IMR-90 (cell line): ENCODE results near the gene TMEM14C. TPM values are rescaled to one million over a fixed set of nuclear protein-coding genes. Genes with fewer than 3 reads are reported as not detected.
"Not testable (repeated sequence)": the region's sequence is repeated elsewhere in the genome, so short reads cannot be mapped to it uniquely, and the experiment has no call there.

ENCODE experiments used
- ATAC-seq: fragments of 200-7000 bp; cut with Tn5 transposase; 2 replicates; pipeline ENCODE4 v1.9.1; 2020; ENCODE audit warnings: low read depth, mild to moderate bottlenecking, moderate library complexity
- BruUV-seq: library from RNA; stranded (reverse); fragments of 400-500 nt; replicated peaks from 2 replicates; lab custom pipeline; 2021; lab: Mats Ljungman, UMichigan
- CTCF ChIA-PET: fragments of 300-600 bp; formaldehyde crosslinking; extraction: SDS; loops from one replicate; lab custom pipeline; 2021; ENCODE audit warnings: antibody characterized with exemption; lab: Yijun Ruan, JAX
- POLR2A ChIA-PET: fragments of 300-600 bp; sonication (Branson Sonifier 250); formaldehyde crosslinking; loops from one replicate; lab custom pipeline; 2022; ENCODE audit warnings: antibody characterized with exemption; ENCODE audit not compliant: unreplicated experiment; lab: Charles Lee
- DNase-seq: peaks from one replicate; pipeline ENCODE4 v3.0.0; 2013
- H2AFZ ChIP-seq: replicated peaks from 2 replicates; pipeline ENCODE3; 2013; ENCODE audit warnings: low read length, mild to moderate bottlenecking; ENCODE audit not compliant: poor library complexity
- H2AK5ac ChIP-seq: 2 replicates; pipeline ENCODE4 v1.6.1; 2013; ENCODE audit warnings: low read depth, low read length, inconsistent platforms
- H2AK9ac ChIP-seq: replicated peaks from 2 replicates; pipeline ENCODE3; 2013; ENCODE audit warnings: mild to moderate bottlenecking, low read depth, low read length, moderate library complexity; ENCODE audit not compliant: poor library complexity
- H2BK120ac ChIP-seq: 2 replicates; pipeline ENCODE4 v1.6.1; 2013; ENCODE audit warnings: low read depth, low read length, inconsistent platforms
- H2BK15ac ChIP-seq: 3 replicates; pipeline ENCODE4 v1.6.1; 2013; ENCODE audit warnings: low read depth, low read length, inconsistent platforms
- H2BK20ac ChIP-seq: 2 replicates; pipeline ENCODE4 v1.6.1; 2013; ENCODE audit warnings: low read depth, mild to moderate bottlenecking, inconsistent platforms, low read length, moderate library complexity
- H2BK5ac ChIP-seq: 2 replicates; pipeline ENCODE4 v1.6.1; 2013; ENCODE audit warnings: mild to moderate bottlenecking, low read depth, low read length, inconsistent platforms; ENCODE audit not compliant: poor library complexity, severe bottlenecking
- H3K14ac ChIP-seq: replicated peaks from 2 replicates; pipeline ENCODE4 v1.6.1; 2013; ENCODE audit warnings: low read depth, low read length, inconsistent platforms
- H3K18ac ChIP-seq: 2 replicates; pipeline ENCODE4 v1.6.1; 2013; ENCODE audit warnings: low read depth, low read length, control low read depth
- H3K23ac ChIP-seq: 2 replicates; pipeline ENCODE4 v1.6.1; 2013; ENCODE audit warnings: low read depth, low read length, inconsistent platforms
- H3K27ac ChIP-seq: 2 replicates; pipeline ENCODE4 v1.5.1; 2013; ENCODE audit warnings: mild to moderate bottlenecking, control low read depth, low read length; ENCODE audit not compliant: insufficient read depth
- H3K27me3 ChIP-seq: 2 replicates; pipeline ENCODE4 v1.6.1; 2013; ENCODE audit warnings: low read length; ENCODE audit not compliant: control insufficient read depth, insufficient read depth
- H3K36me3 ChIP-seq: 2 replicates; pipeline ENCODE4 v1.6.1; 2013; ENCODE audit warnings: low read length, mixed read lengths; ENCODE audit not compliant: control insufficient read depth, insufficient read depth
- H3K4ac ChIP-seq: 2 replicates; pipeline ENCODE4 v1.6.1; 2013; ENCODE audit warnings: low read depth, low read length, inconsistent platforms
- H3K4me1 ChIP-seq: 2 replicates; pipeline ENCODE4 v1.6.1; 2013; ENCODE audit warnings: low read length, mixed read lengths; ENCODE audit not compliant: control insufficient read depth, insufficient read depth
- H3K4me2 ChIP-seq: 2 replicates; pipeline ENCODE4 v1.6.1; 2013; ENCODE audit warnings: low read depth, mild to moderate bottlenecking, control low read depth, low read length, moderate library complexity
- H3K4me3 ChIP-seq: 2 replicates; pipeline ENCODE4 v1.5.1; 2013; ENCODE audit warnings: low read depth, mild to moderate bottlenecking, control low read depth, low read length, moderate library complexity; ENCODE audit not compliant: insufficient read depth
- H3K56ac ChIP-seq: 2 replicates; pipeline ENCODE4 v1.6.1; 2013; ENCODE audit warnings: low read length, inconsistent platforms; ENCODE audit not compliant: insufficient read depth; ENCODE audit errors: extremely low read depth
- H3K79me1 ChIP-seq, 2 experiments: 2 replicates each; pipeline ENCODE4 v1.6.1; 2013; ENCODE audit warnings: low read length in 2 of 2, inconsistent platforms in 1 of 2, low read depth in 1 of 2
- H3K9ac ChIP-seq: 2 replicates; pipeline ENCODE4 v1.6.1; 2013; ENCODE audit warnings: low read depth, low read length, control low read depth
- H3K9me1 ChIP-seq: 2 replicates; pipeline ENCODE4 v1.6.1; 2013; ENCODE audit warnings: low read length, inconsistent platforms; ENCODE audit not compliant: insufficient read depth
- H3K9me3 ChIP-seq: 2 replicates; pipeline ENCODE4 v1.6.1; 2013; ENCODE audit warnings: low read length; ENCODE audit not compliant: control insufficient read depth, insufficient read depth
- H4K20me1 ChIP-seq: 2 replicates; pipeline ENCODE4 v1.6.1; 2013; ENCODE audit warnings: low read length, inconsistent platforms; ENCODE audit not compliant: insufficient read depth
- H4K5ac ChIP-seq: 2 replicates; pipeline ENCODE4 v1.6.1; 2013; ENCODE audit warnings: mild to moderate bottlenecking, low read depth, low read length, control low read depth
- H4K8ac ChIP-seq, 2 experiments: 2 replicates each; pipeline ENCODE4 v1.6.1; 2013; ENCODE audit warnings: low read depth in 2 of 2, low read length in 2 of 2, control low read depth in 1 of 2, inconsistent platforms in 1 of 2
- H4K91ac ChIP-seq: 2 replicates; pipeline ENCODE4 v1.6.1; 2013; ENCODE audit warnings: low read depth, low read length, inconsistent platforms; ENCODE audit not compliant: insufficient read depth
- CEBPB ChIP-seq: IDR thresholded peaks from 2 replicates; pipeline ENCODE4 v1.6.1; 2012; ENCODE audit warnings: low read depth, low read length, improper control_type of control experiment
- FOS ChIP-seq: fragments of 150-350 bp; IDR thresholded peaks from 2 replicates; pipeline ENCODE4 v1.6.1; 2016; ENCODE audit warnings: low read depth, low read length
- MXI1 ChIP-seq: IDR thresholded peaks from 2 replicates; pipeline ENCODE4 v1.6.1; 2012; ENCODE audit warnings: low read depth, mild to moderate bottlenecking, low read length, moderate library complexity, borderline replicate concordance
- POLR2A ChIP-seq: IDR thresholded peaks from 2 replicates; pipeline ENCODE4 v1.6.1; 2012; ENCODE audit warnings: mild to moderate bottlenecking, low read depth, low read length
- WGBS, 2 experiments: methylation state at CpG; one replicate each; pipeline versions ENCODE4 v1.1.5 to v1.1.7; 2013; ENCODE audit warnings: missing lambda C conversion rate in 2 of 2; ENCODE audit not compliant: insufficient read length in 1 of 2; ENCODE audit errors: extremely low coverage in 2 of 2; 5-methylcytosine and 5-hydroxymethylcytosine counted together
- dilution Hi-C: fragments of 300-500 bp; cut with HindIII; formaldehyde crosslinking; loops from one replicate; pipeline ENCODE4 v1.14.3; 2018; ENCODE audit warnings: low sequenced_read_pairs; ENCODE audit not compliant: unreplicated experiment
- in situ Hi-C: fragments of 300-500 bp; cut with MboI; formaldehyde crosslinking; loops from 3 replicates; pipeline ENCODE4 v1.14.3; 2019; ENCODE audit warnings: low sequenced_read_pairs, inconsistent platforms, mixed read lengths
- intact Hi-C: fragments of 100-400 bp; cut with micrococcal nuclease; formaldehyde crosslinking; loops from 2 replicates; pipeline ENCODE4 v1.10.0; 2022
- polyA plus RNA-seq, 3 experiments: library from polyadenylated mRNA; depleted of rRNA; stranded (reverse); fragments of >200 nt; gene quantifications; 2 replicates each; pipeline ENCODE4 v1.2.3, GENCODE V29; 2012; ENCODE audit warnings: low replicate concordance in 1 of 3
- total RNA-seq: library from RNA; depleted of rRNA; stranded (reverse); fragments of >200 nt; gene quantifications from 2 replicates; pipeline ENCODE4 v1.2.3, GENCODE V29; 2012

Gene TMEM14C
- total and polyA plus RNA-seq, 2 of the 4 experiments (the other 2 are of a cell fraction), result 129 to 175 TPM

GRCh38 chr6:10747251-10747972, 24.5 kb downstream of the TMEM14C start, which contains the start of gene TMEM14B (continued):
- TF ChIP-seq MXI1 (peak; percentile 87), POLR2A (peak; percentile 78), FOS (no peak)

- no peak overlapping the region for H3K18ac ChIP-seq
- H2AFZ ChIP-seq, result no peak overlapping the region
- H3K36me3 ChIP-seq, result peaks cover 26% of the 10 kb centered on the region
- H3K27me3 ChIP-seq, result no peaks in the 10 kb centered on the region
- no peak overlapping the region for H2BK120ac ChIP-seq
- DNase-seq, result no peak
- WGBS, 2 experiments, result 23% methylated on average over 2 of the region's 2 CpGs; no CpG with 5 or more reads in 1 of the 2 experiments
- intact Hi-C loops, result no loop called here
- no peak overlapping the region for H4K91ac ChIP-seq
- H3K14ac ChIP-seq, result no peak overlapping the region; the same call in 1 of the 2 replicates
- dilution Hi-C loops, result no loop called here
- no peak overlapping the region for H2BK5ac ChIP-seq
- no peaks in the 10 kb centered on the region for H3K9me3 ChIP-seq
- peak overlapping the region; percentile 24; the same call in 1 of the 2 replicates for H3K9ac ChIP-seq
- TF ChIP-seq CEBPB, result no peak
- no peak overlapping the region for H2BK15ac ChIP-seq
- H3K56ac ChIP-seq, result no peak overlapping the region
- H3K79me1 ChIP-seq, result peaks cover 39 to 69% of the 10 kb centered on the region in 2 experiments
- H2AK9ac ChIP-seq, result no peak overlapping the region
- POLR2A ChIA-PET, result no interaction called here
- no peak overlapping the region for H3K4me3 ChIP-seq
- no peak for ATAC-seq
- 0 out of 2 replicates have a peak overlapping the region, but pooled peaks have one; percentile 50 for H3K23ac ChIP-seq
- BruUV-seq, result no TSS peak
- no peaks in the 10 kb centered on the region for H4K20me1 ChIP-seq
- CTCF ChIA-PET, result interaction anchor here (0.8 to 1.7 kb wide), 2 partner anchors 10 to 271 kb away, joined by 3 to 4 read pairs; no protein-coding TSS in a partner anchor
- H2AK5ac ChIP-seq, result no peak overlapping the region
- H4K8ac ChIP-seq, result peak overlapping the region in 1 of 2 experiments; percentile 15; a peak in 2 of 4 replicates
- peaks cover 3% of the 10 kb centered on the region for H3K4me1 ChIP-seq
- H2BK20ac ChIP-seq, result no peak overlapping the region
- peaks cover 8% of the 10 kb centered on the region; the same call in 1 of the 2 replicates for H3K9me1 ChIP-seq
- no peak overlapping the region for H3K27ac ChIP-seq
- H3K4ac ChIP-seq, result no peak overlapping the region
- H4K5ac ChIP-seq, result no peak overlapping the region
- in situ Hi-C loops, result loop anchor here (25.0 kb wide), 1 partner anchor 1262 kb away; no protein-coding TSS in a partner anchor
- H3K4me2 ChIP-seq, result no peak overlapping the region; the same call in 1 of the 2 replicates
Measured at GRCh38 chr6:10749734-10750133, 26.9 kb downstream of the TMEM14C start.

- H2BK5ac ChIP-seq, DNase-seq, H4K20me1 ChIP-seq, H3K27me3 ChIP-seq, H3K56ac ChIP-seq, H2BK15ac ChIP-seq, ATAC-seq, intact Hi-C loops, H4K5ac ChIP-seq, H3K27ac ChIP-seq, H3K4me1 ChIP-seq, H2AK9ac ChIP-seq, POLR2A ChIA-PET, H3K23ac ChIP-seq, H4K8ac ChIP-seq, H2AFZ ChIP-seq, H2BK120ac ChIP-seq, H3K14ac ChIP-seq, H3K4me3 ChIP-seq, H3K18ac ChIP-seq, H3K4ac ChIP-seq, in situ Hi-C loops, H2AK5ac ChIP-seq, dilution Hi-C loops, BruUV-seq, H2BK20ac ChIP-seq, H3K9me1 ChIP-seq, H3K4me2 ChIP-seq, H3K9ac ChIP-seq, H3K9me3 ChIP-seq, H4K91ac ChIP-seq: not testable (repeated sequence)
- peaks cover 27% of the 10 kb centered on the region for H3K36me3 ChIP-seq
- CTCF ChIA-PET, result interaction anchor here (1.7 kb wide), 1 partner anchor 9 kb away, joined by 3 read pairs; no protein-coding TSS in a partner anchor
- peaks cover 39 to 76% of the 10 kb centered on the region in 2 experiments for H3K79me1 ChIP-seq
- WGBS, 2 experiments, result 60% methylated on average over 1 of the region's 6 CpGs; no CpG with 5 or more reads in 1 of the 2 experiments
Measured at GRCh38 chr6:10750568-10750967, 27.7 kb downstream of the TMEM14C start.
